GM13977 (cell line): ENCODE data around the gene LRMDA.

Source experiments
- DNase-seq: peaks from one replicate; pipeline ENCODE4 v3.0.0; 2012; ENCODE audit warnings: low spot score
- CTCF ChIP-seq: IDR thresholded peaks from 2 replicates; pipeline ENCODE4 v1.5.1; 2012; ENCODE audit warnings: mild to moderate bottlenecking, control low read depth; ENCODE audit not compliant: insufficient read depth; ENCODE audit errors: extremely low read depth, missing control alignments
- in situ Hi-C: fragments of 300-500 bp; cut with MboI; formaldehyde crosslinking; loops from one replicate; pipeline ENCODE4 v1.12.0; 2022; ENCODE audit warnings: low sequenced_read_pairs, low pct_unique_long_range_greater_than_20kb, mixed read lengths, inconsistent platforms; ENCODE audit not compliant: unreplicated experiment

LRMDA gene

GRCh38 chr10:75441682-75442081 lies 10.3 kb downstream of the LRMDA start:
- no peak for DNase-seq
- in situ Hi-C loops: no loop called here
- no peak for TF ChIP-seq CTCF

DNA sequence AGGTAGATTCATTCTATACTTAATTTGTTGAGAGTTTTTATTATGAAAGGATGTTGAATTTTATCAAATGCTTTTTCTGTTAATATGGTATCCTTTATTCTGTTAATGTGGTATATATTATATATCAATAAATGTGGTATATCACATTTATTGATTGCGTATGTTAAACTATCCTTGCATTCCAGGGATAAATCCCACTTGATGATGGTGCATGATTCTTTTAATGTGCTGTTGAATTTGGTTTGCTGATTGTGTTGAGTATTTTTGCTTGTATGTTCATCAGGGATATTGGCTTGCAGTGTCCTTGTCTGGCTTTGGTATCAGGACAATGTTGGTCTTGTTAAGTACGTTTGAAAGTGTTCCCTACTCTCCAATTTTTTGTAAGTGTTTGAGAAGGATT lies 11.9 kb downstream of the LRMDA start:
- in situ Hi-C loops: no loop called here

DNA sequence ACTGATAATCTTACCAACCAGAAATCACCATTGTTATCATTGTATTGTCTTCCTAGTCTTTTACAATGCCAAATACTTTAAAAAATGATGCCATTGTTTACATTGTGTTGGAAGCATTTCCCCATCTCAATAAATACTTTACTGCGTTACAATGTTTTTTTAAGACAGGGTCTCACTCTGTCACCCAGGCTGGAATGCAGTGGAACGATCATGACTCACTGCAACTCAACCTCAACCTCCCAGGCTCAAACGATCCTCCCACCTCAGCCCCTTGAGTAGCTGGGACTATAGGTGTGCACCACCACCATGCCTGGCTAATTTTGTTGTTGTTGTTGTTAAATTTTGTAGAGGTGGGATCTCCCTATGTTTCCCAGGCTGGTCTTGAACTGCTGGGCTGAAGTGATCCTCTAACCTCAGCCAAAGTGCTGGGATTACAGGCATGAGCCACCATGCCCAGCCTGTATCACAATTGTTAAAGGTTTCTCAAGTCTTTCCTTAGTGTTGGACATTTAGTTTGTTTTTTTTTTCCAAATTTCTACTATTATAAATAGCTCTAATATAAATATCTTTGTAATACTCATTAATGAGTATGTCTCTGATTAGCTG lies 13.5 kb downstream of the LRMDA start:
- in situ Hi-C loops: no loop called here
- no peak for TF ChIP-seq CTCF
- no peak for DNase-seq

More for the DNA sequence above, 11.9 kb downstream of the LRMDA start:
- no peak for DNase-seq
- TF ChIP-seq CTCF: no peak

- DNase-seq: no peak
- TF ChIP-seq CTCF: no peak
- in situ Hi-C loops: no loop called here
Measured at GRCh38 chr10:75446508-75446907, 15.1 kb downstream of the LRMDA start.

DNA sequence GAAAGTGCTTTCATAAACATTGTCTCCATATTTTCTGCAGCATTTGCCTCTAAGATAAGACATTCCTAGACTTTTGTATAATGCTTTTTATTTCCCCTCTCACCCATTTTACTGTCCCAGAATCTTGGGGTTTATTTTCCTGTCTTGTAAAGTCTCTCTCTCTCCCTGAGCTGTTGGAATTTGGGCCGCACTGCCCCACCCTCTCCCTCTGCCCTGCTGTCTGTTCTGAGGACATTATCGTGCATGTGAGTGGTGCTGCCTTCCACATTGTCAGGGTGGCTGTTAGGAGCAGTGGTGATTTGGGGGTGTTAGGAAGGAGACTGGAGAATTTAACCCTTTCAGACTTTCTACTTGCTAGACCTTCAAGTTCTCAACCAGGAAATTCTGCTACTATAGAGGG lies 16.7 kb downstream of the LRMDA start:
- in situ Hi-C loops: no loop called here
- no peak for TF ChIP-seq CTCF
- DNase-seq: no peak

DNA sequence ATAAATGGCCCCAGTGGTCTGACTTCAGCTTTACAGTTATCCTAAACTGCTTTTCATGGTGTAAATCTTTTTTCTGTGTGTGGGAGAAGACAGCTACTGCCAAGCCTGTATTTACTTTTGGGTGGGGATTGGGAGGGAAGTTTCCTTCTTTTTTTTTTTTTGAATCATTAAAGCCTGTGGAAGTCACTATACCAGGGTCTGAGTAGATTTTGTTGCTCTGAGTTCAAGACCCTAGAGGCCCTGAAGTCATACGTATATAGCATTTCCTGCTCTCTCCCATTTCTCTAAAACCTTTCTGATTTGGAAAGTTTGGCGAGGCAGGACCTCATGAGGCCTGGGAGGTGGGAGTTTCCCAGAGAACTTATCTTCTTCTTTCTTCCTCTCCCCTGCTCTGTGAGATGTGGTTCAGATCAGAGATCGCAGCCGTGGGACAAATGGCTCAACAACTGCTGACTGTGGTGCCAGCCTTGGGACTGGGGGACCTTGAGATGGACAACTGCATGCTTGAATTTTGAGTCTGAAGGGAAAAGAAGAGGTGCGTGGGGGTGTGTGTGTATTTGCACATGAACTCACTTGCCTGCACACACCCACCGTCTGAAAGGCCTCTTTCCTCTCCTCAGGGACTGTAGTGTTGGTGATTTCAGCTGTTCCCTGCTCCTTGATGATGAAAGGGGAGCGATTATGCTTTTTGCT lies 18.1 kb downstream of the LRMDA start:
- DNase-seq: no peak
- no peak for TF ChIP-seq CTCF
- in situ Hi-C loops: no loop called here
